Neuronal stem cell (in vitro differentiated cells): Measurements from ENCODE around the gene GLMN.

Experiments
- DNase-seq: peaks from one replicate; pipeline ENCODE4 v3.0.0-alpha.2; 2013; ENCODE audit warnings: low spot score
- H2AFZ ChIP-seq: one replicate; pipeline ENCODE4 v1.6.1; 2013; ENCODE audit warnings: mild to moderate bottlenecking, low read length, inconsistent platforms
- H2AK5ac ChIP-seq: 2 replicates; pipeline ENCODE4 v1.6.1; 2013; ENCODE audit warnings: low read depth, mild to moderate bottlenecking, inconsistent platforms, low read length, moderate library complexity, mixed read lengths
- H2BK120ac ChIP-seq: 2 replicates; pipeline ENCODE4 v1.6.1; 2013; ENCODE audit warnings: low read depth, mild to moderate bottlenecking, inconsistent platforms, low read length, moderate library complexity, mixed read lengths
- H2BK12ac ChIP-seq: one replicate; pipeline ENCODE4 v1.6.1; 2013; ENCODE audit warnings: low read length, inconsistent platforms
- H2BK15ac ChIP-seq: 2 replicates; pipeline ENCODE4 v1.6.1; 2013; ENCODE audit warnings: mild to moderate bottlenecking, low read length, inconsistent platforms, mixed read lengths
- H2BK5ac ChIP-seq: one replicate; pipeline ENCODE4 v1.6.1; 2013; ENCODE audit warnings: inconsistent platforms, mild to moderate bottlenecking, low read length, moderate library complexity
- H3K14ac ChIP-seq: one replicate; pipeline ENCODE4 v1.6.1; 2013; ENCODE audit warnings: low read length, inconsistent platforms
- H3K18ac ChIP-seq: 2 replicates; pipeline ENCODE4 v1.6.1; 2013; ENCODE audit warnings: low read length, inconsistent platforms
- H3K23ac ChIP-seq: 2 replicates; pipeline ENCODE4 v1.6.1; 2013; ENCODE audit warnings: low read depth, mild to moderate bottlenecking, mixed read lengths, low read length, inconsistent platforms; ENCODE audit not compliant: poor library complexity
- H3K27ac ChIP-seq: replicated peaks from 3 replicates; pipeline ENCODE4 v1.5.1; 2013; ENCODE audit warnings: low read length, inconsistent platforms
- H3K27me3 ChIP-seq, 3 experiments: 2 replicates each; pipeline ENCODE4 v1.6.1; 2013; ENCODE audit warnings: low read length in 3 of 3, mild to moderate bottlenecking in 2 of 3, inconsistent platforms in 1 of 3, low read depth in 1 of 3, mixed read lengths in 1 of 3, moderate library complexity in 1 of 3; ENCODE audit not compliant: control insufficient read depth in 3 of 3, insufficient read depth in 3 of 3
- H3K36me3 ChIP-seq, 2 donors: replicated peaks in 1 of 2; 2 replicates each; pipeline ENCODE4 v1.6.1; 2013; ENCODE audit warnings: low read length in 2 of 2; ENCODE audit not compliant: control insufficient read depth in 2 of 2, insufficient read depth in 2 of 2
- H3K4ac ChIP-seq: 2 replicates; pipeline ENCODE4 v1.6.1; 2013; ENCODE audit warnings: inconsistent platforms, mild to moderate bottlenecking, low read length, moderate library complexity
- H3K4me1 ChIP-seq, 2 donors: 1 replicate in 1 of 2; 2 replicates in 1 of 2; pipeline ENCODE4 v1.6.1; 2013; ENCODE audit warnings: low read length in 2 of 2, low read depth in 1 of 2; ENCODE audit not compliant: control insufficient read depth in 2 of 2, insufficient read depth in 1 of 2
- H3K4me2 ChIP-seq: one replicate; pipeline ENCODE4 v1.6.1; 2013; ENCODE audit warnings: mild to moderate bottlenecking, low read length, inconsistent platforms; ENCODE audit not compliant: insufficient read depth, poor library complexity, severe bottlenecking
- H3K4me3 ChIP-seq, 2 donors: 2 replicates each; pipeline ENCODE4 v1.5.1; 2013; ENCODE audit warnings: low read length in 2 of 2, mild to moderate bottlenecking in 2 of 2, inconsistent platforms in 1 of 2, moderate library complexity in 1 of 2
- H3K79me1 ChIP-seq: one replicate; pipeline ENCODE4 v1.6.1; 2013; ENCODE audit warnings: low read depth, mild to moderate bottlenecking, inconsistent platforms, low read length, moderate library complexity
- H3K9ac ChIP-seq: one replicate; pipeline ENCODE4 v1.6.1; 2013; ENCODE audit warnings: mild to moderate bottlenecking, low read depth, low read length, inconsistent platforms; ENCODE audit not compliant: poor library complexity
- H3K9me3 ChIP-seq, 2 donors: replicated peaks in 1 of 2; 2 replicates each; pipeline versions ENCODE3 to v1.6.1; 2013; ENCODE audit warnings: low read length in 2 of 2, mild to moderate bottlenecking in 2 of 2, inconsistent platforms in 1 of 2, low read depth in 1 of 2, mixed read lengths in 1 of 2, moderate library complexity in 1 of 2; ENCODE audit not compliant: control insufficient read depth in 2 of 2, insufficient read depth in 1 of 2
- H4K8ac ChIP-seq: one replicate; pipeline ENCODE4 v1.6.1; 2013; ENCODE audit warnings: low read depth, mild to moderate bottlenecking, inconsistent platforms, low read length, moderate library complexity
- H4K91ac ChIP-seq: one replicate; pipeline ENCODE4 v1.6.1; 2013; ENCODE audit warnings: low read length, low read depth, mild to moderate bottlenecking, inconsistent platforms; ENCODE audit not compliant: poor library complexity
- WGBS, 2 donors: extraction: QIAGEN DNeasy Blood & Tissue Kit; methylation state at CpG; one replicate each; pipeline ENCODE4 v1.1.7; 2013; ENCODE audit warnings: missing lambda C conversion rate in 2 of 2, mixed read lengths in 1 of 2; ENCODE audit not compliant: insufficient read length in 2 of 2, insufficient replicate concordance in 1 of 2; ENCODE audit errors: extremely low coverage in 2 of 2; 5-methylcytosine and 5-hydroxymethylcytosine counted together

Gene GLMN

DNA sequence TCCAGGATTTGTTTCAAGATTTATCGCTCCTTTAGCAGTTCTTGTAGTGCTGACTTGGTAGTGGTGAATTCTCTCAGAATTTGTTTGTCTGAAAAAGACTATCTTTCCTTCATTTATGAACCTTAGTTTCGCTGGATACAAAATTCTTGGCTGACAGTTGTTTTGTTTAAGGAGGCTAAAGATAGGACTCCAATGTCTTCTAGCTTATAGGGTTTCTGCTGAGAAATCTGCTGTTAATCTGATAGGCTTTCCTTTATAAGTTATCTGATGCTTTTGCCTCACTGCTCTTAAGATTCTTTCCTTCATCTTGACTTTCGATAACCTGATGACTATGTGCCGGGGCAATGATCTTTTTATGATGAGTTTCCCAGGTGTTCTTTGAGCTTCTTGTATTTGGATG is 29.0 kb upstream of the GLMN start:
- no peak overlapping the region for H3K9ac ChIP-seq
- H3K4me1 ChIP-seq = no peaks in the 10 kb centered on the region
- H3K4ac ChIP-seq = no peak overlapping the region
- no peak overlapping the region for H3K4me3 ChIP-seq
- no CpG with 5 or more reads among the region's 4 CpGs for WGBS, 2 donors
- H3K79me1 ChIP-seq = no peaks in the 10 kb centered on the region
- DNase-seq = no peak
- no peak overlapping the region for H2BK120ac ChIP-seq
- H3K27ac ChIP-seq = no peak overlapping the region
- H4K8ac ChIP-seq = no peak overlapping the region
- H2AK5ac ChIP-seq = no peak overlapping the region
- peaks cover 6 to 34% of the 10 kb centered on the region in 2 donors for H3K9me3 ChIP-seq
- H2BK15ac ChIP-seq = no peak overlapping the region
- H3K23ac ChIP-seq = no peak overlapping the region
- H3K36me3 ChIP-seq = peaks cover 16 to 58% of the 10 kb centered on the region in 2 donors
- H2AFZ ChIP-seq = no peak overlapping the region
- H3K18ac ChIP-seq = no peak overlapping the region
- no peak overlapping the region for H3K14ac ChIP-seq
- no peak overlapping the region for H4K91ac ChIP-seq
- H2BK5ac ChIP-seq = no peak overlapping the region
- H3K4me2 ChIP-seq = no peak overlapping the region
- no peaks in the 10 kb centered on the region for H3K27me3 ChIP-seq
- H2BK12ac ChIP-seq = no peak overlapping the region

GRCh38 chr1:92326681-92327080 is 27.9 kb upstream of the GLMN start:
- Histone ChIP-seq H3K27ac (no peak overlapping the region), H3K18ac (no peak overlapping the region), H2AK5ac (no peak overlapping the region), H4K91ac (no peak overlapping the region), H3K4me3 (no peak overlapping the region), H2BK15ac (no peak overlapping the region), H3K79me1 (no peaks in the 10 kb centered on the region), H2BK5ac (no peak overlapping the region), H3K14ac (no peak overlapping the region), H3K4me1 (no peaks in the 10 kb centered on the region), H3K9me3 (peaks cover 6 to 34% of the 10 kb centered on the region in 2 donors), H3K4ac (no peak overlapping the region), H2BK120ac (no peak overlapping the region), H3K9ac (no peak overlapping the region), H3K23ac (no peak overlapping the region), H2BK12ac (no peak overlapping the region), H3K27me3 (no peaks in the 10 kb centered on the region), H3K36me3 (peaks cover 16 to 57% of the 10 kb centered on the region in 2 donors), H3K4me2 (no peak overlapping the region), H2AFZ (no peak overlapping the region), H4K8ac (no peak overlapping the region)
- WGBS, 2 donors = no CpG with 5 or more reads among the region's 1 CpG
- no peak for DNase-seq

DNA sequence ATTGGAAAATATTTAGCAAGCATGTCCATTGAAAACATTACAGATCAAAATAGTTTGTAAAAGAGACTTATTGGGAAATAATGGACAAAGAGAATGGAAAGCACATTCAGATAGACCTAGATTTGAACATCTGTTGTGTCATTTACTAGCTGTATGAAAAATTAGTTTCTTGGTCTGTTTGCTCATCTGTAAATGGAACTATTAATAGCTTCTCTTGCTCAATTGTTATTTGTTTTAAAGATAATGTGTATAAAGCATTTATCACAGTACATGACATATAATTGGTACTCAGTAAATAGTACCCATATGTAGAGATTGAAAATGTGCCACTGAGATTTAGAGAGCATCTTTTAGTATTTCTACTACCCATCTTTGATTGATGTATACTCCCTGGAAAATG is 26.0 kb upstream of the GLMN start:
- no peak overlapping the region for H3K18ac ChIP-seq
- no peak overlapping the region for H2BK120ac ChIP-seq
- H3K4me3 ChIP-seq = no peak overlapping the region
- H3K36me3 ChIP-seq = peaks cover 14 to 71% of the 10 kb centered on the region in 2 donors
- no peak overlapping the region for H3K27ac ChIP-seq
- H2BK12ac ChIP-seq = no peak overlapping the region
- H3K4me2 ChIP-seq = no peak overlapping the region
- no peak overlapping the region for H2AK5ac ChIP-seq
- H3K23ac ChIP-seq = no peak overlapping the region
- H2AFZ ChIP-seq = no peak overlapping the region
- H4K8ac ChIP-seq = no peak overlapping the region
- no peak overlapping the region for H3K4ac ChIP-seq
- DNase-seq = no peak
- H2BK15ac ChIP-seq = no peak overlapping the region
- H3K14ac ChIP-seq = no peak overlapping the region
- H4K91ac ChIP-seq = no peak overlapping the region
- no peaks in the 10 kb centered on the region for H3K4me1 ChIP-seq
- H3K27me3 ChIP-seq = no peaks in the 10 kb centered on the region
- no peak overlapping the region for H2BK5ac ChIP-seq
- H3K79me1 ChIP-seq = no peaks in the 10 kb centered on the region
- H3K9me3 ChIP-seq = peaks cover 6 to 34% of the 10 kb centered on the region in 2 donors
- H3K9ac ChIP-seq = no peak overlapping the region

GRCh38 chr1:92323473-92324453 is 25.0 kb upstream of the GLMN start:
- Histone ChIP-seq H3K79me1 (no peaks in the 10 kb centered on the region), H4K8ac (no peak overlapping the region), H3K27ac (no peak overlapping the region), H3K23ac (no peak overlapping the region), H3K4me2 (no peak overlapping the region), H3K4me1 (no peaks in the 10 kb centered on the region), H3K9me3 (peaks cover 5 to 25% of the 10 kb centered on the region in 2 donors), H3K4ac (no peak overlapping the region), H2AFZ (no peak overlapping the region), H2BK5ac (no peak overlapping the region), H3K4me3 (no peak overlapping the region), H3K9ac (no peak overlapping the region), H2BK12ac (no peak overlapping the region), H3K36me3 (peaks cover 9 to 70% of the 10 kb centered on the region in 2 donors), H2BK120ac (no peak overlapping the region), H3K14ac (no peak overlapping the region), H2BK15ac (no peak overlapping the region), H3K27me3 (no peaks in the 10 kb centered on the region), H4K91ac (no peak overlapping the region), H2AK5ac (no peak overlapping the region), H3K18ac (no peak overlapping the region)
- no peak for DNase-seq
- no CpG with 5 or more reads among the region's 7 CpGs for WGBS, 2 donors
